Liver (tissue), 3 donors: ENCODE data around the gene DCDC2C.

Experiments used
- GABPA ChIP-seq, 2 donors: IDR thresholded peaks in 1 of 2; conservative IDR thresholded peaks in 1 of 2; 2 replicates each; pipeline ENCODE4 v1.6.1; 2016; ENCODE audit warnings: antibody characterized with exemption in 2 of 2, mild to moderate bottlenecking in 1 of 2, moderate library complexity in 1 of 2
- JUND ChIP-seq, 2 donors: IDR thresholded peaks; 2 replicates each; pipeline ENCODE4 v1.6.1; 2016; ENCODE audit warnings: antibody characterized with exemption in 2 of 2
- RAD21 ChIP-seq, 2 donors: IDR thresholded peaks; 2 replicates each; pipeline ENCODE4 v1.6.1; 2016; ENCODE audit warnings: antibody characterized with exemption in 2 of 2, mild to moderate bottlenecking in 2 of 2
- YY1 ChIP-seq: IDR thresholded peaks from 2 replicates; pipeline ENCODE4 v1.6.1; 2016; ENCODE audit warnings: antibody characterized with exemption, mild to moderate bottlenecking
- TF ChIP-seq, protein P1 (sequence below): IDR thresholded peaks from 2 replicates; pipeline ENCODE4 v1.6.1; 2016; ENCODE audit warnings: antibody characterized with exemption
- TF ChIP-seq, protein P2 (sequence below): fragments of 150-350 bp; IDR thresholded peaks from 2 replicates; pipeline ENCODE4 v1.5.1; 2017; ENCODE audit warnings: improper control_type of control experiment, low read depth, low read length; ENCODE audit not compliant: missing input control
- TF ChIP-seq, protein P3 (sequence below): IDR thresholded peaks from 2 replicates; pipeline ENCODE4 v1.6.1; 2016; ENCODE audit warnings: antibody characterized with exemption, mild to moderate bottlenecking
- TF ChIP-seq, protein P4 (sequence below): IDR thresholded peaks from 2 replicates; pipeline ENCODE4 v1.6.1; 2016; ENCODE audit warnings: antibody characterized with exemption
- donor health status: healthy.
- donor health status: healthy.

DNA sequence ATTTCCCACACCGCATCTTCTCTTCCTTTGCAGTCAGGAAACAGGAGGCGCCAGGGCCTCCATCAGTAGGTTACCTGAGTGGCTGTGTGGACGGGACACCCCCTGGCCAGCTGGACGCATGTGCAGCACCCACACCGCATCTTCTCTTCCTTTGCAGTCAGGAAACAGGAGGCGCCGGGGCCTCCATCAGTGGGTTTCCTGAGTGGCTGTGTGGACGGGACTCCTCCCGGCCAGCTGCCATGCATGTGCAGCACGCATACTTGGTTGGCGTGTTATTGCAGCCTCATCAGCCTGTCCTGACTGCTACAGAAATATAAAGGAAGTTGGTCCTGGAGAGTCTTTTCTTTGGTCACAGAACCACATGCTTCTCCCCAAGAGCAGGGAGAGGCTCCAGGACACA, 74.6 kb downstream of the DCDC2C start:
- TF ChIP-seq, protein P1, sequence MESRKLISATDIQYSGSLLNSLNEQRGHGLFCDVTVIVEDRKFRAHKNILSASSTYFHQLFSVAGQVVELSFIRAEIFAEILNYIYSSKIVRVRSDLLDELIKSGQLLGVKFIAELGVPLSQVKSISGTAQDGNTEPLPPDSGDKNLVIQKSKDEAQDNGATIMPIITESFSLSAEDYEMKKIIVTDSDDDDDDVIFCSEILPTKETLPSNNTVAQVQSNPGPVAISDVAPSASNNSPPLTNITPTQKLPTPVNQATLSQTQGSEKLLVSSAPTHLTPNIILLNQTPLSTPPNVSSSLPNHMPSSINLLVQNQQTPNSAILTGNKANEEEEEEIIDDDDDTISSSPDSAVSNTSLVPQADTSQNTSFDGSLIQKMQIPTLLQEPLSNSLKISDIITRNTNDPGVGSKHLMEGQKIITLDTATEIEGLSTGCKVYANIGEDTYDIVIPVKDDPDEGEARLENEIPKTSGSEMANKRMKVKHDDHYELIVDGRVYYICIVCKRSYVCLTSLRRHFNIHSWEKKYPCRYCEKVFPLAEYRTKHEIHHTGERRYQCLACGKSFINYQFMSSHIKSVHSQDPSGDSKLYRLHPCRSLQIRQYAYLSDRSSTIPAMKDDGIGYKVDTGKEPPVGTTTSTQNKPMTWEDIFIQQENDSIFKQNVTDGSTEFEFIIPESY = no peak
- TF ChIP-seq, protein P2, sequence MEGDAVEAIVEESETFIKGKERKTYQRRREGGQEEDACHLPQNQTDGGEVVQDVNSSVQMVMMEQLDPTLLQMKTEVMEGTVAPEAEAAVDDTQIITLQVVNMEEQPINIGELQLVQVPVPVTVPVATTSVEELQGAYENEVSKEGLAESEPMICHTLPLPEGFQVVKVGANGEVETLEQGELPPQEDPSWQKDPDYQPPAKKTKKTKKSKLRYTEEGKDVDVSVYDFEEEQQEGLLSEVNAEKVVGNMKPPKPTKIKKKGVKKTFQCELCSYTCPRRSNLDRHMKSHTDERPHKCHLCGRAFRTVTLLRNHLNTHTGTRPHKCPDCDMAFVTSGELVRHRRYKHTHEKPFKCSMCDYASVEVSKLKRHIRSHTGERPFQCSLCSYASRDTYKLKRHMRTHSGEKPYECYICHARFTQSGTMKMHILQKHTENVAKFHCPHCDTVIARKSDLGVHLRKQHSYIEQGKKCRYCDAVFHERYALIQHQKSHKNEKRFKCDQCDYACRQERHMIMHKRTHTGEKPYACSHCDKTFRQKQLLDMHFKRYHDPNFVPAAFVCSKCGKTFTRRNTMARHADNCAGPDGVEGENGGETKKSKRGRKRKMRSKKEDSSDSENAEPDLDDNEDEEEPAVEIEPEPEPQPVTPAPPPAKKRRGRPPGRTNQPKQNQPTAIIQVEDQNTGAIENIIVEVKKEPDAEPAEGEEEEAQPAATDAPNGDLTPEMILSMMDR = no peak
- TF ChIP-seq, protein P3, sequence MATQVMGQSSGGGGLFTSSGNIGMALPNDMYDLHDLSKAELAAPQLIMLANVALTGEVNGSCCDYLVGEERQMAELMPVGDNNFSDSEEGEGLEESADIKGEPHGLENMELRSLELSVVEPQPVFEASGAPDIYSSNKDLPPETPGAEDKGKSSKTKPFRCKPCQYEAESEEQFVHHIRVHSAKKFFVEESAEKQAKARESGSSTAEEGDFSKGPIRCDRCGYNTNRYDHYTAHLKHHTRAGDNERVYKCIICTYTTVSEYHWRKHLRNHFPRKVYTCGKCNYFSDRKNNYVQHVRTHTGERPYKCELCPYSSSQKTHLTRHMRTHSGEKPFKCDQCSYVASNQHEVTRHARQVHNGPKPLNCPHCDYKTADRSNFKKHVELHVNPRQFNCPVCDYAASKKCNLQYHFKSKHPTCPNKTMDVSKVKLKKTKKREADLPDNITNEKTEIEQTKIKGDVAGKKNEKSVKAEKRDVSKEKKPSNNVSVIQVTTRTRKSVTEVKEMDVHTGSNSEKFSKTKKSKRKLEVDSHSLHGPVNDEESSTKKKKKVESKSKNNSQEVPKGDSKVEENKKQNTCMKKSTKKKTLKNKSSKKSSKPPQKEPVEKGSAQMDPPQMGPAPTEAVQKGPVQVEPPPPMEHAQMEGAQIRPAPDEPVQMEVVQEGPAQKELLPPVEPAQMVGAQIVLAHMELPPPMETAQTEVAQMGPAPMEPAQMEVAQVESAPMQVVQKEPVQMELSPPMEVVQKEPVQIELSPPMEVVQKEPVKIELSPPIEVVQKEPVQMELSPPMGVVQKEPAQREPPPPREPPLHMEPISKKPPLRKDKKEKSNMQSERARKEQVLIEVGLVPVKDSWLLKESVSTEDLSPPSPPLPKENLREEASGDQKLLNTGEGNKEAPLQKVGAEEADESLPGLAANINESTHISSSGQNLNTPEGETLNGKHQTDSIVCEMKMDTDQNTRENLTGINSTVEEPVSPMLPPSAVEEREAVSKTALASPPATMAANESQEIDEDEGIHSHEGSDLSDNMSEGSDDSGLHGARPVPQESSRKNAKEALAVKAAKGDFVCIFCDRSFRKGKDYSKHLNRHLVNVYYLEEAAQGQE = no peak
- TF ChIP-seq RAD21 (IDR thresholded peaks at IDR 0.05) (no peak), YY1 (no peak), GABPA (IDR thresholded peaks at IDR 0.05 in 1 of 2, conservative IDR thresholded peaks at IDR 0.05 in 1 of 2) (no peak), JUND (IDR thresholded peaks at IDR 0.05) (no peak)
- TF ChIP-seq, protein P4, sequence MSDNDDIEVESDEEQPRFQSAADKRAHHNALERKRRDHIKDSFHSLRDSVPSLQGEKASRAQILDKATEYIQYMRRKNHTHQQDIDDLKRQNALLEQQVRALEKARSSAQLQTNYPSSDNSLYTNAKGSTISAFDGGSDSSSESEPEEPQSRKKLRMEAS = no peak
